GM19438 (cell line): Measurements from ENCODE around the gene CNTNAP3.
"Not testable (repeated sequence)": the region's sequence is repeated elsewhere in the genome, so short reads cannot be mapped to it uniquely, and the experiment has no call there.

ENCODE experiments used
- ATAC-seq: cut with Tn5 transposase; IDR thresholded peaks from one replicate; pipeline ENCODE4 v1.9.1; 2021; ENCODE audit warnings: low read depth; ENCODE audit not compliant: unreplicated experiment

CNTNAP3 gene

GRCh38 chr9:39078621-39079256 is 209.2 kb downstream of the CNTNAP3 start:
- peak; percentile 56 for ATAC-seq

DNA sequence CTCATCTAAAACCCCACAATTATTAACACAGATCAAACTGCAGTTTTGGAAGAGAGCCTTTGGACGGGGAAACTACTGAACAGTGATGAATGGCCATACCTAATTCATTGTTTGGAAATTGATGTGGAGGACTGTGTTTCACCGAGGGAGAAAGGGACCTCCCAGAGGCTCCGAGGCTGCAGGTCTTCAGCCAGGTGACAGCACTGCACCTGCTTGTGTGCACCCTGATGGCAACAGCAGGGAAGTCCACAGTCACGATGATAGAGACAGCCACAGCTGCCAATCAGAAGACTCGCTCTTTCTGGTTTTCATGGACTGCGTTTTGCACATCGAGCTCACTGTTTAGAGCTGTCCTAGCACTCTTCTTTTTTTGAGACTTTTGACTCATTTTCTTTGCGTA is 214.4 kb downstream of the CNTNAP3 start:
- ATAC-seq: not testable (repeated sequence)

DNA sequence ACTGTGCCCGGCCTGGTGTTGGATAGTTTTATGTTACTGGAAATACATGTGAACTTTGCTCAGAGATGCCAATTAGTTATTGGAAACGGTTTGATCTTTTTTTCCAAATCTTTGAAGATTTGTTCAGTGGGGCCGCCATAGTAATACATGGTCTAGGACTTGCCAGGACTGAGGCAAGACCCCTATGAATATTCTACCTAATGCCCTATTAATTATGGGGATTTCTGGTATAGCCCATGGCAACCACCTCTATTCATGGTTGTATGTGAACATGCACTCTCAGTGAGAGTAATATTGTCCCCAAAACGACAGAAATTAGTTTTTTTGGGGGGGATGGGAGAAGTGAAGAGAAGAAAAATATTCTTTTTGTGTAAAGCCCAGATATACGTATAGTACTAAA is 220.3 kb downstream of the CNTNAP3 start:
- not testable (repeated sequence) for ATAC-seq

DNA sequence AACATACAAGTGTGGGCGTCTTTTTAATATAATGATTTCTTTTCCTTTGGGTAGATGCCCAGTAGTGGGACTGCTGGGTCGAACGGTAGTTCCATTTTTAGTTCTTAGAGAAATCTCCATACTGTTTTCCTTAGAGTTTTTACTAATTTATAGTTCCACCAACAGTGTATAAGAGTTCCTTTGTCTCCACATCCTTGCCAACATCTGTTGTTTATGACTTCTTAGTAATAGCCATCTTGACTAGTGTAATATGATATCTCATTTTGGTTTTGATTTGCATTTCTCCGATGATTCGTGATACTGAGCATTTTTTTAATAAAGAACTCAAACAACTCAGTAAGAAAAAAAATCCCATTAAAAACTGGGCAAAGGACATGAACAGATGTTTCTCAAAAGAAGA is 225.0 kb downstream of the CNTNAP3 start:
- not testable (repeated sequence) for ATAC-seq

DNA sequence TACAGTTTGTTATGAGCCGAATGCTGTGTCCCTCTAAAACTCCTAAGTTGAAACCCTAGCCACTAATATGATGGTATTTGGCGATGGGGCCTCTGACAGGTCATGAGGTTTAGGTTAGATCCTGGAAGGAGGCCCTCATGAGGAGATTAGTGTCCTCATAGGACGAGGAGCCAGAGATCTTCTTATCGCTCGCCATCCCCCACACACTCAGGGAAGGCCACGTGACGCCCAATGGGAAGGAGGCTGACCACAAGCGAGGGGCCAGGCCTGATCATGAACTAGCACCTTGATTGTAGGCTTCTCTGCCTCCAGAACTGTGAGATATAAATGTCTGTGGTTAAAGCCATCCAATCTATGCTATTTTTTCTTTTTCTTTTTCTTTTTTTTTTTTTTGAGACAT is 233.5 kb downstream of the CNTNAP3 start:
- not testable (repeated sequence) for ATAC-seq

DNA sequence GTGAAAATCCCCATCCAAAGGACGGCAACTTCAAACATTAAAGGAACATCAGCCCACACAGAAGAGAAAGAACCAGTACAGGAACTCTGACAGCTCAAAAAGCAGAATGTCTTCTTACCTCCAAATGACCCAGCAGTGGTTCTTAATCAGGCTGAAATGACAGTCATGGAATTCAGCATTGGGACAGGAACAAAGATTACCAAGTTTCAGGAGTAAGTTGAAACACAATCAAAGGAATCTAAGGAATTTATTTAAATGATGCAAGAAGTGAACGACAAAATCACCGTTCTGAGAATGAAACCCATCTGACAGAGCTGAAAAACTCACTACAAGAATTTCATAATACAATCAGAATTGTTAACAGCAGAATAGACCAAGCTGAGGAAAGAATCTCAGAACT is 241.1 kb downstream of the CNTNAP3 start:
- not testable (repeated sequence) for ATAC-seq

GRCh38 chr9:39042352-39042803 is 245.6 kb downstream of the CNTNAP3 start:
- ATAC-seq: not testable (repeated sequence)

- not testable (repeated sequence) for ATAC-seq
Observed at GRCh38 chr9:39041774-39042173, 246.2 kb downstream of the CNTNAP3 start.

DNA sequence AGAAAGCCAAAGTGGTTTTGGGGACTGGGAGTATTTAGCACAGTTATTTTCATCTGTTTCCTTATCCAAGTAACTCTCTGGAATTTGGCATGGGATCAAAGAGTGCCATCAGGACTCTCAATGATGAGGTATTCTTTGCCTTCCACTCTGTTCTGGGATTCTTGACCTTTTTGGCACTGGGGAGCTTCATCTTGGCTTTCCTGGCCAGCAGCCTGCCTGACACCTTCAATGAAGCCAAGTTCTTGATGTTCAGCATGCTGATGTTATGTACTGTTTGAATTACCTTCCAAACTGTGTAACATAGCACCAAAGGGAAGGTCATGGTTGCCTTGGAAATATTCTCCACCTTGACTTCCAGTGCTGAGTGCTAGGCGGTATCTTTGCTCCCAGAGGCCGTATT is 248.8 kb downstream of the CNTNAP3 start:
- ATAC-seq: not testable (repeated sequence)

- ATAC-seq: not testable (repeated sequence)
Observed at GRCh38 chr9:39038221-39038620, 249.7 kb downstream of the CNTNAP3 start.

GRCh38 chr9:39033849-39034248 is 254.1 kb downstream of the CNTNAP3 start:
- not testable (repeated sequence) for ATAC-seq

DNA sequence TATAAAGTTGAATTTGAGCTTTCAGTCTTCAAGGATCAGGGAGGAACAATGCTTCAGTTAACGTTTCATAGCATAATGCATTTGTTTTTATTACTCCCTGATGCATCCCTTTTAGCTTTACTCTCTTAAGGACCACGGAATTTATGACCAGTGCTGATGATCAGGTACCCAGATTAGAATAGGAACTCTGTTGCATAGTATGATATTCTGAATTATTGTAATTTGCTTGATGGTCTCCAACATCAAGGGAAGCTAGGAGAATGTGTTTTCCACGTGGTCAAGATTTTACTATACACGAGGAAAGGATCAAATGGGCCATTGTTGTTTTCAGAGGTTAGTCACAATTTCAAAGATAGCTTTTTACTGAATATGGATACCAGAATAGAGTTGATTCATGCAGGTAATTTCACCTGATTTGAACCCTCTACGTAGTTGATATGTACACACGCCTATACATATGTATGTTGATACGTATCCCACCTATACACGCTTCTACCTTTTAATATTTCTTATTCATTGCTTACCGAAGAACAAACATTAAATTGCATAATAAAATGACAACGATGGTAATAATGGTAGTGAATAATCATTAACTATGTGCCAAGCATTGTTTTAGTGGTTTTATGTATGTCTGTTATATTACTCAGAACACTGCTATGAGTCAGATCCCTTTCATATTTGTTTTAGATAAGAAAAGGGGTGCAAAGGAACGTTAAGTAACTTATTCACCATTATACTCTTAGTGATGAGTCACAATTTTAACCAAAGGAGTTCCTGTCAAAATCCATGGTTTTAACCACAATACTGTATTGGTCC is 257.6 kb downstream of the CNTNAP3 start:
- ATAC-seq: not testable (repeated sequence)

- ATAC-seq: not testable (repeated sequence)
Observed at GRCh38 chr9:39028855-39029254, 259.1 kb downstream of the CNTNAP3 start.

GRCh38 chr9:39028168-39028567 is 259.8 kb downstream of the CNTNAP3 start:
- not testable (repeated sequence) for ATAC-seq

DNA sequence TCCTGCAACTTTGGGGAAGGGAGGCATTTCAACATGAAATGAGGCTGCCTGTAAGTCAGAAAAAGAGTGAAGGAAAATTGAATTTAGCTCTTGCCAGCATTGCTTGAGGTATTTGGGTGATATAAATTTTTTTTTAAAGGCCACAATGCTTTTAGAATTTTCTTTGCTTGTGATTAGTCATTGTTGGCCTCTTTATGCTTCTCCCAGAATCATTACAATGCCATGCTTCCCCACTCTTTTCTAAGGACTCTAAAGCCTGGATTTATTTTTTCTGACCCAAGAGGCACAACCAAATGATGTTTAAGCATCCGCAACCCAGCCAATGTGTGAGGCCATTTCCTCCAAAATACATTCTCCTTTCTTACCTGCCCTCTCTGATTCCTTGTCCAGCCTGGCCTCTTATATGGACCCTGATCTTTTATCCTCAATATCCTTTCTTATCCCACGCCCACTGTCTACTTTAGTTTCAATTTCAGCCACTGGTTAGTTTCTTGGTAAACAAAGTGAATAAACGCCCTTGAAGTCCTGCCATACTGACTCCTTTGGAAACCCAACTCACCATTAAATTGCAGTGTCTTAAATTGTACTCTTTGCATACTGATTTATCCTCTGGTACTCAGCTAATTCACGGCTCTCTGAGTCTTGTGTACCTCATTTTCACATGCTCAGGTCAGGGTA is 261.9 kb downstream of the CNTNAP3 start:
- ATAC-seq: not testable (repeated sequence)
